Activated CD4-positive, alpha-beta memory T cell treated with anti-CD3 and anti-CD28 coated beads, Interleukin-2, amount 10 ng/mL, durations not matched to agents 7 days and 5 days (primary cell): Measurements from ENCODE around the gene TRPV6. TPM values are rescaled to one million over a fixed set of nuclear protein-coding genes. Genes with fewer than 3 reads are reported as not detected.

Source experiments
- CTCF ChIA-PET: fragments of 350-600 bp; sonication (Branson Sonifier 250); formaldehyde crosslinking; loops from one replicate; lab custom pipeline; 2021; ENCODE audit warnings: antibody characterized with exemption, inconsistent platforms; lab: Charles Lee
- POLR2A ChIA-PET: fragments of 350-600 bp; sonication (Branson Sonifier 250); formaldehyde crosslinking; loops from one replicate; lab custom pipeline; 2021; ENCODE audit warnings: antibody characterized with exemption; lab: Charles Lee
- DNase-seq: peaks from one replicate; pipeline ENCODE4 v3.0.0-alpha.2; 2020
- H3K27ac Mint-ChIP-seq: one replicate; pipeline ENCODE4 v1.8.0; 2021; ENCODE audit warnings: mild to moderate bottlenecking, mixed read lengths
- H3K27me3 Mint-ChIP-seq: one replicate; pipeline ENCODE4 v1.8.0; 2021; ENCODE audit warnings: mixed read lengths
- H3K36me3 Mint-ChIP-seq: one replicate; pipeline ENCODE4 v1.8.0; 2021; ENCODE audit warnings: low read depth, mixed read lengths
- H3K4me1 Mint-ChIP-seq: one replicate; pipeline ENCODE4 v1.8.0; 2021; ENCODE audit warnings: mixed read lengths
- H3K4me3 Mint-ChIP-seq: one replicate; pipeline ENCODE4 v1.8.0; 2021; ENCODE audit warnings: mild to moderate bottlenecking, mixed read lengths
- H3K9me3 Mint-ChIP-seq: one replicate; pipeline ENCODE4 v1.8.0; 2021; ENCODE audit warnings: mixed read lengths
- total RNA-seq, 2 experiments: library from RNA; stranded (reverse); gene quantifications; one replicate each; pipeline ENCODE4 v1.2.3, GENCODE V29; 2021

Gene TRPV6
- total RNA-seq, 2 experiments from 2014 or later: not detected

DNA sequence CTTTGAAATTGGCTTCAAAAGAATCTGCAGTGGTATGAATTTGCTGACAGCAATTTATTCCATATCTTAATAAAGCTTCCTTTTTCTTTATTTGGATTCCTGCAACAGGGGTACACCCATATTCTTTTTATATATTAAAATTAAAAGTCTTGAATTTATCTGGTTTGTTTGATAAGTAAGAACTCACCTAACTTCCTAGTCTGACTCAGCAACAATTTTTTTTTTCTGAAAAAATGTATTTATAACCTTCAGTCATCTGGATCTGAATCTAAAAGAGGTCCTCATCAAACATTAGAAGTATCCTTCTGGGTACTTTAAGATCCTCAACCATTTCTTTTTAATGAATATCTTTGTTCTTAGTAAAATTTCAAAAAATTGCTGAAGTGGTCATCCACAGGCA, 26.1 kb downstream of the TRPV6 start:
- Mint-ChIP-seq H3K4me1 (no peaks in the 10 kb centered on the region), H3K27ac (no peak overlapping the region), H3K9me3 (no peaks in the 10 kb centered on the region), H3K27me3 (peaks cover 17% of the 10 kb centered on the region), H3K4me3 (no peak overlapping the region), H3K36me3 (peaks cover 1% of the 10 kb centered on the region)
- DNase-seq: no peak
- ChIA-PET POLR2A (no interaction called here), CTCF (no interaction called here)

DNA sequence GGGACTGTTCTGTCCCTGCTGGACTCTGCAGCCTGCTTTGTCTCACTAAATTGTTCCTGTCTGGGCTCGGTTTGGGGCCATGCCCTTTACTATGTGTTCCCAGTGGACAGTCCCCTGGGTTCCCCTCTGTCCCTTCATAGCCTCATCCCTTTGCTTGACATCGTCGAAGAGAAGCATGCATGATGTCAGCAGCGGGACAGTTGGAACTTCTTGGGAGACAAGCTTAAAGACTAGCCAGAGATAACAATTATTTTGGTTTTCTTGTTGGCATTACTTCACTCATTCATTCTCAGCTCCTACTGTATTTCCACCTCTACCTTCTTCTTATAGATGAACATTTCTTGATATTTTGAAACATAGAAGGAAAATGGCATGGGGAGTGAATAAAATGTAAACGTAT, 27.9 kb downstream of the TRPV6 start:
- Mint-ChIP-seq H3K27ac (no peak overlapping the region), H3K4me1 (peaks cover 4% of the 10 kb centered on the region), H3K36me3 (peaks cover 2% of the 10 kb centered on the region), H3K9me3 (no peaks in the 10 kb centered on the region), H3K4me3 (no peak overlapping the region), H3K27me3 (peaks cover 17% of the 10 kb centered on the region)
- CTCF ChIA-PET: interaction anchor here (0.7 to 1.0 kb wide), 9 partner anchors 9 to 1669 kb away, joined by 3 to 5 read pairs (median 3); no protein-coding TSS in a partner anchor
- POLR2A ChIA-PET: no interaction called here
- DNase-seq: no peak

DNA sequence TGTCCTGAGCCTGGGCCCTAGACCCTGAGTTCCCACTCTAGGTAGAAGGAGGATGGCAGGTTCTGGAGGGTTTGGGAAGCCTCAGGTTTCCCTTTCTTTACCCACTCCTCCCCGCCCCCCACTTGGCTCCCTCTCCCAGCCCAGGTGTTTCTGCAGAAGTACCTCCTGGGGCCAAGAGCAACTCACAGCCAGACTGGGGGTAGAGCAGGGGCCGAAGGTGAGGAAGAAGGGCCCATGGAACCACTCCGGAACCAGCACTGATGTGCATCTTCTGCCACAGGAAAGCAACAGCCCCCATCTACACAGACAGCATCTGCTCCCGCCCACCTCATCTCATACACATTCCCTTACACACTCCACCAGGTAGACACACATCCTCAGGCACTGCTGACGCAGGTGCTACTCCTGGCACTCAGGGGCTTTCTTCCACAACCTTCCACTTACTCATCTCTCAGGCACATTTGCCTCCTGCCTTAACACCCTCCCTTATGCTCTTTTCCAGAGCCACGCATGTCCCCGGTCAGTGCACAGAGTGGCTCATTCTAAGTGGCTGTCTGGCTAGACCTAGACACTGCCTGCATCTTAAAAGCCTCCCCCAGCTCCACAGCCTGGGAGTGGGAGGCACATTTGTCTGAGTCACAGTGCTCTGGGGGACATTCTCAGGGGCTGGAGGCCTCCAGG, 28.8 kb downstream of the TRPV6 start:
- peak overlapping the region; percentile 29 for H3K4me3 Mint-ChIP-seq
- DNase-seq: no peak
- H3K4me1 Mint-ChIP-seq: peaks cover 4% of the 10 kb centered on the region
- peaks cover 2% of the 10 kb centered on the region for H3K36me3 Mint-ChIP-seq
- no peaks in the 10 kb centered on the region for H3K9me3 Mint-ChIP-seq
- ChIA-PET CTCF (interaction anchor here (1.1 to 1.5 kb wide), 3 partner anchors 8 to 358 kb away, joined by 3 to 6 read pairs (median 4); no protein-coding TSS in a partner anchor), POLR2A (no interaction called here)
- no peak overlapping the region for H3K27ac Mint-ChIP-seq
- peaks cover 17% of the 10 kb centered on the region for H3K27me3 Mint-ChIP-seq

DNA sequence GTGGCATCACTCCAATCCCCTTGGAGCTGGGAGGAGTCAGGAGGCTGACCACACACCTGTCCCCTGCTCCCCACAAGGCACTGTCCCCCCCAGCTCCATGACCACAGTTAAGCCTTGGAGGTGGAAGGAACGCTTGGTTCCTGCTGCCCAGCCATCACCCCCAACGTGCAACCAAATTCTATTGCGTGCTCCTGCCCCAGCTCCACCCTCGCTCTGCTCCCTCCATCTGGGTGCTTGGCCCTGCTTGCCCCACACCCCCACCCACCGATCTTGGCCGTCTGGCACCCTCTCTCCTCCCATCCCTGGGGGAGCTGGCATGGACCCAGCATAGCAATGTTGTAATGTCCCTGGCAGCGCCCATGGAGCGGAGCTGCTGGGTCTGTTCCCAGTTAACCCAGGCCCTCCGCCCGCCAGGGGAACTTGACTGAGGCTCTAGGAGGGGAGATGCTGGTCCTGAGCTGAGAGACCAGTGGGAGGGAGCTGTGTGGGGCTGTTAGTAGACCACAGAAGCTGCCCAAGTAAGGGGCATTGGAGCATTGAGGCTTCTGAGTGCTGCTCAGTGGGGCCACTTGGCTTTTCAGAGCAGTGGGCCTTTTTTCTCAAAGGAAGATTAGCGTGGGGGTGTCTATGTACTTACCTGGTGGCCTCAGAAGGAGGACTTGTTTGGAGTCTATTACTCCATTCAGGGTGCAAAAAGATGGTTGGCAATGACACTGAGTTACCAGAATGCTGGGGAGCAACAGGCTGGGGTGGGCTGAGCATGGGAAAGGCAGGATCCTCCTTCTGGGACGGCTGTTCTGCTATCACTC, 29.6 kb downstream of the TRPV6 start:
- no peak overlapping the region for H3K27ac Mint-ChIP-seq
- POLR2A ChIA-PET: interaction anchor here (0.7 to 1.0 kb wide), 2 partner anchors 24 to 393 kb away, joined by 3 read pairs; no protein-coding TSS in a partner anchor
- no peaks in the 10 kb centered on the region for H3K9me3 Mint-ChIP-seq
- H3K27me3 Mint-ChIP-seq: peaks cover 21% of the 10 kb centered on the region
- no peak for DNase-seq
- peaks cover 2% of the 10 kb centered on the region for H3K36me3 Mint-ChIP-seq
- CTCF ChIA-PET: interaction anchor here (1.1 to 1.5 kb wide), 4 partner anchors 9 to 358 kb away, joined by 3 to 6 read pairs (median 4); no protein-coding TSS in a partner anchor
- peak overlapping the region; percentile 62 for H3K4me3 Mint-ChIP-seq
- H3K4me1 Mint-ChIP-seq: peaks cover 4% of the 10 kb centered on the region

DNA sequence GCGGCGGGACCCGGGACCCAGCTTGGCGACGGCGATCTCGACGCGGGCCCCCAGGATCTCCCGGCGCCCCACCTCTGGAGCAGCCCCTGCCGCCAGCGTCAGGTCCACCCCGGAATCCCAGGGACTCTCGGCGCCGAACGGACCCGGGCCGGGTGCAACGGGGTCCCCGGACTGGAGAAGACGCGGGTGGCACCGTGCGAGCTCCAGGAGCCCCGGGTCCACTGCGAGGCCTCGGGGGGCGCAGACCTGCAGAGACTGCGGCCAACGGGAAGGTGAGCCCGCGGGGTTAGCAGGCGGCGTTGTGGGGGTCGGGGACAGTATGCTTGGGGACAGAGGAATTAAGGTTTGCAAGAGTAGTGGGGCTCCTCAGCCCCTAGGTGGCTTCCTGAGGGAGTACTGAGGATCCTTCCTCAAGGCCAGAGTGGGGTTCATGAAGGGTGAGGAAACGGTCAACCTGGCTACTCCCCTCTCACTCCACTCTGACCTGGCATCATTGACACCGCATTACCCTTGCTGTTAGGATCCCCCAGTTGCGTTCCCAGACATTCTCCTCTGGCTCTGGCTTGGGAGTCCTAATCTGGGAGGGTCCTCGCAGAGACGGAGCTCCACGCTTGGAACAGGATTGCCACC, 30.3 kb downstream of the TRPV6 start:
- Mint-ChIP-seq H3K36me3 (peaks cover 2% of the 10 kb centered on the region), H3K27me3 (peaks cover 19% of the 10 kb centered on the region), H3K27ac (no peak overlapping the region), H3K4me1 (peaks cover 4% of the 10 kb centered on the region), H3K9me3 (no peaks in the 10 kb centered on the region), H3K4me3 (peak overlapping the region; percentile 62)
- CTCF ChIA-PET: interaction anchor here (0.8 to 1.7 kb wide), 11 partner anchors 10 to 532 kb away, joined by 3 to 9 read pairs (median 4); no protein-coding TSS in a partner anchor
- no peak for DNase-seq
- POLR2A ChIA-PET: interaction anchor here (0.7 to 1.7 kb wide), 3 partner anchors 24 to 393 kb away, joined by 3 to 9 read pairs (median 3); no protein-coding TSS in a partner anchor

DNA sequence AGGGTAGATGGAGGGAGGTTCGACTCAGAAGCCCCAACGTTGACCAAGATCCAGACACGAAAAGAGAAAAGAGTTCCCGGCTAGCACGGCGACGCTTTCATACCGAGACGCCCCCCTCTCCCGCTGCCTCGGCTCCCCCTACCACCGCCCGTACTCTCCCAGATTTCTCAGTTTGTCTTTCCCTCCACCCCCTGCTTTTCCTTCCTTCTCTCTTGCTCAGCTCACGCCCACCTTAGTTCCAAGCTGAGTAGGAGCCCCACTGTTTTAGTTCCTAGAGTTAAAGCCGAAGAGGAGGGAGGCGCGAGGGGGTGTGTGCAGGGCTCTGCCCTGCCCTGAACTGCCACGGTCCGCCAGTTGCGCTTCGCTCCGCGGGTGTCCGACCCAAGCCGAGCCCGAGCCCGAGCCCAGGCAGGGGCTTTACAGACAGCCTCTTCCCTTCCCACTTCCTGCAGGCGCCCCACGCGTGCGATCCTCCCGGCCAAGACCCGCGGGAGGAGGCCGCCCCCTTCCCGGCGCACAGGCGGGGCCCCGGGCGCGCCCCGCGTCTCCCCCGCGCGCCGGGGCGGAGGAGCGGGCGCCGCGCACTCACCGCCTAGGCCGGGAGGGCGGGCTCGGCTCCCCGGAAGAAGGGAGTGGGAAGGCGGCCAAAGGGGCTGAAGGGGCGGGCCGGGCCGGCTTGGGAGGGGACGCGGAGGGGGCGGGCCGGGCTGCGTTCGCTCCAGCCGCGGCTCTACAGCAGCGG, 31.0 kb downstream of the TRPV6 start, which contains the start of gene EPHB6:
EPHB6 (plus strand) TSS at position 705 of the 742 bp plus-strand sequence. CDS start 8,152 bp downstream, outside the sequence.
- Mint-ChIP-seq H3K27me3 (peaks cover 19% of the 10 kb centered on the region), H3K27ac (peak within 1 kb of the TSS; percentile 57), H3K36me3 (peaks cover 2% of the 10 kb centered on the region), H3K4me3 (peak within 1 kb of the TSS; percentile 91), H3K9me3 (no peaks in the 10 kb centered on the region), H3K4me1 (peaks cover 4% of the 10 kb centered on the region)
- CTCF ChIA-PET: interaction anchor here (0.8 to 1.7 kb wide), 17 partner anchors 13 to 531 kb away, joined by 3 to 9 read pairs (median 4); no protein-coding TSS in a partner anchor
- POLR2A ChIA-PET: interaction anchor here (1.7 kb wide), 1 partner anchor 46 kb away, joined by 9 read pairs; no protein-coding TSS in a partner anchor
- peak; percentile 61 for DNase-seq

DNA sequence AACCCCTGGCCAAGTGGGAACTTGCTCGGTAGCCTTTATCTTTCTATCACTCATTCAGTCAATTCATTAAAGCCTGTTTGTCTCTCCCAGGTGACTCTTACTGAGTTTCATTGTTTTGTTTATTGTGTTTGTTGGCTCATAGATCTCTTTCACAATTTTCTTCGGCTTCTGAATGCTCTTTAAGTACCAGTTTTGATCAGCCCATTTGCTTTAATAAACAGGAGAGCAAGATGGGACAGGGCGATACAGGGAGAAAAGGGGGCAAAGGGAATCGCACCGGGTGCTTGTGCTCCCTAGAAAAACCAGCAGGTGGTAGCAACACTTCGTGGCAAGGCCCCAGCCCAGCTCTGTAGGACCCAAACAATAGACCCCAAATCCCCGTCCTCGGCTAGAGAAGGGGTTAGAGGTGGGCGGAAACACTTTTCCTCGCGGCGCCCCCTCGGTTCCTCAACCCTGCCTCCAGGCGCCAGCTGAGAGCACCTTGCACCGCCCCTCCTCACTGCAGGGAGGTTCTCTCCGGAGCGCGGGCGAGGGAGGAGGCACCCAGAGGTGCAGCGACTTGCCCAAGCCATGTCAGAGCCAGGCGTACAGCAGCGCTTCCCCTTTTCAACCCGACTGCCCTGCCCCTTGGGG, 31.7 kb downstream of the TRPV6 start:
- CTCF ChIA-PET: interaction anchor here (0.9 to 1.7 kb wide), 15 partner anchors 12 to 530 kb away, joined by 3 to 9 read pairs (median 4); no protein-coding TSS in a partner anchor
- no peaks in the 10 kb centered on the region for H3K9me3 Mint-ChIP-seq

DNA sequence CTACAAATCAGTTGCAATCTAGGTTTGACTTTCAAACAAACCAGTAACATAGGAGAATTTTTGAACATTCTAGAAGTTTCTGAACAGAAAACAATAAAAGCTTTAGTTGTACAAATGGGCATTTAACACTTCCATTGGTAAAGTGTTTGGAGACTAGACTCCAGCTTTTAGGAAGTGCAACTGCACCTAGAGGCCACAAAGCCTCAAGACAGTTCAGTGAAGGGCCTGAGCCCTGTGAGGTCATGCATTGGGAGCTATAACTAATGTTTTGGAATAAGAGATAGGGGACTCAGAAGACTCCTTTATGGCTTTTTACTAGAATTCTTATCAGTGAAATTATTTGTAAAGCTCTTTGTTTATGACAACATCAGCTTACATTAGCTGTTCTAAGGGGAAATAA, 33.6 kb downstream of the TRPV6 start:
- H3K4me1 Mint-ChIP-seq: peaks cover 4% of the 10 kb centered on the region
- ChIA-PET POLR2A (no interaction called here), CTCF (interaction anchor here (0.8 to 2.1 kb wide), 8 partner anchors 13 to 363 kb away, joined by 3 to 7 read pairs (median 4); no protein-coding TSS in a partner anchor)
- no peaks in the 10 kb centered on the region for H3K9me3 Mint-ChIP-seq
- no peak for DNase-seq
- peaks cover 27% of the 10 kb centered on the region for H3K27me3 Mint-ChIP-seq
- peaks cover 2% of the 10 kb centered on the region for H3K36me3 Mint-ChIP-seq
- no peak overlapping the region for H3K27ac Mint-ChIP-seq
- no peak overlapping the region for H3K4me3 Mint-ChIP-seq

More for the DNA sequence above, 31.7 kb downstream of the TRPV6 start:
- H3K27me3 Mint-ChIP-seq: peaks cover 25% of the 10 kb centered on the region
- H3K4me3 Mint-ChIP-seq: peak overlapping the region; percentile 91
- H3K27ac Mint-ChIP-seq: peak overlapping the region; percentile 57
- H3K4me1 Mint-ChIP-seq: peaks cover 4% of the 10 kb centered on the region
- POLR2A ChIA-PET: interaction anchor here (1.7 kb wide), 1 partner anchor 45 kb away, joined by 9 read pairs; no protein-coding TSS in a partner anchor
- peak; percentile 68 for DNase-seq
- H3K36me3 Mint-ChIP-seq: peaks cover 2% of the 10 kb centered on the region

DNA sequence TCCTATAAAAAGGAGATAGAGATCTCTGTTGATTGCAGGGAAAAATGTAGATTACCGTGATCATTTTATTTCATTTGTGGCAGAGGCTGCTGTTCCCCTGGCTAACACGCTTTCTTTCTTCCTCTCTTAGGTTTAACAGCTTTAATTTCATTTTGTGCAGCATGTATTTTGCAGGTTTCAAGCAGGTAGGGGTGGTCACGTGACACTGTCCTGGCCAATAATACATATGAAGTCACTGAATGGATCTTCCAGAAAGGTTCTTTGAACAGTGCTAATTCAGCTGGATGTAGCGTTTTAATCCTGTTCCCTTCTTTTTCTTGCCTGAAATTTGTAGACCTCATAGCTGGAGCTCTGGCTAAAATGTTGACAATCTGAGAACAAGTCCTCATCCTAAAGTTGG, 34.3 kb downstream of the TRPV6 start:
- no peak overlapping the region for H3K27ac Mint-ChIP-seq
- DNase-seq: no peak
- H3K4me3 Mint-ChIP-seq: no peak overlapping the region
- H3K27me3 Mint-ChIP-seq: peaks cover 23% of the 10 kb centered on the region
- peaks cover 4% of the 10 kb centered on the region for H3K4me1 Mint-ChIP-seq
- H3K36me3 Mint-ChIP-seq: peaks cover 2% of the 10 kb centered on the region
- no peaks in the 10 kb centered on the region for H3K9me3 Mint-ChIP-seq
- ChIA-PET CTCF (interaction anchor here (0.8 to 2.1 kb wide), 8 partner anchors 12 to 364 kb away, joined by 3 to 7 read pairs (median 4); no protein-coding TSS in a partner anchor), POLR2A (no interaction called here)

DNA sequence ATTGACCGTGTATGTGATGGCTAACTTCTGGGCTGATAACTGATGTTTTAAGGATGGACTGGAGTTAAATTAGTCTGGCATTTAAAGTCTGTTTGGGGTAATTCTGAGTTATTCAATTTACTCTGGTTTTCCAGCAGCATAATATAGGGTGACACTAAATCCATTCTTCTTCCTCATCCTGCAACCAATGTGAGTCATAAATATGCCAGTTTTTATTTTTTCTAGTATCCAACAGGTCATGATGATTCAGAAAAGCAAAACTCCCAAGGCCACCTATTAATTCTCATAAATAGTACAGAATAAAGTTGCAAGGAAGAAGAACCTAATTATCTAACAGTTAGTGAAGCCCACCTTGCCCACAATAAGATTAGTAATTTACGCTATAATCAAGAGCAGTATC, 38.2 kb downstream of the TRPV6 start:
- ChIA-PET POLR2A (no interaction called here), CTCF (no interaction called here)
- no peak for DNase-seq
- Mint-ChIP-seq H3K4me1 (no peaks in the 10 kb centered on the region), H3K9me3 (no peaks in the 10 kb centered on the region), H3K27ac (no peak overlapping the region), H3K4me3 (no peak overlapping the region), H3K36me3 (no peaks in the 10 kb centered on the region), H3K27me3 (peaks cover 18% of the 10 kb centered on the region)

DNA sequence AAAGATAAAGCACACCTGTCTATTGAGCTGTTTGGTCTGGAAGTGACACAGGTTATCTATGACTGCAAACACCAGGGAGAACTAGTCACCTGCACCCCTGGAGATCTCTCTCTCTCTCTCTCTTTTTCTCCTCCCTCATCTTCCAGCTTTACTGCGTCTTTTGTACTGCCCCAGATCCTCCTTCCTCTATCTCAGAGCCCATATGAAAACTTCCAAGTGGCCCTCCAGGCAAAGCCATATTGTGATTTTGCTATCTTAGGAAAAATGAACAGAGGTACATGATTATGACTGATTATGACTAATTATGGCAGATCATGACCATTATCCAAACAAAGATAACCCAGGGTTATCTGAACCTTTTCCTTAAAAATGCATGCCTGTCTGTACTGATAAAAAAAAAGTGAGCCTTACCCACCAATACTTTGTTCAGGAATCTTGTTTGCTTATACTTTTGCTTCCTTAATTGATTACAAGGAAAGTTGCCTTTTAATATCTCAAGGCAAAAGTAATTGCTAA, 43.2 kb downstream of the TRPV6 start:
- Mint-ChIP-seq H3K27ac (no peak overlapping the region), H3K27me3 (peaks cover 3% of the 10 kb centered on the region), H3K4me1 (no peaks in the 10 kb centered on the region), H3K36me3 (no peaks in the 10 kb centered on the region), H3K4me3 (no peak overlapping the region), H3K9me3 (no peaks in the 10 kb centered on the region)
- ChIA-PET POLR2A (no interaction called here), CTCF (interaction anchor here (1.1 to 1.4 kb wide), 4 partner anchors 12 to 59 kb away, joined by 3 to 4 read pairs (median 3); no protein-coding TSS in a partner anchor)
- no peak for DNase-seq
